Activated gamma-delta T cell treated with anti-CD3 and anti-CD28 coated beads, Interleukin-2, amount 50 U/mL, for 16 hours (primary cell): ENCODE measurements around the gene DCST1.
A peak's percentile ranks its signal among the peaks of the same experiment; 100 is the strongest.
"Not testable (repeated sequence)": the region's sequence is repeated elsewhere in the genome, so short reads cannot be mapped to it uniquely, and the experiment has no call there.

ENCODE experiments used
- DNase-seq: peaks from one replicate; pipeline ENCODE4 v3.0.0-alpha.2; 2020; ENCODE audit warnings: low read depth

The DCST1 gene, protein sequence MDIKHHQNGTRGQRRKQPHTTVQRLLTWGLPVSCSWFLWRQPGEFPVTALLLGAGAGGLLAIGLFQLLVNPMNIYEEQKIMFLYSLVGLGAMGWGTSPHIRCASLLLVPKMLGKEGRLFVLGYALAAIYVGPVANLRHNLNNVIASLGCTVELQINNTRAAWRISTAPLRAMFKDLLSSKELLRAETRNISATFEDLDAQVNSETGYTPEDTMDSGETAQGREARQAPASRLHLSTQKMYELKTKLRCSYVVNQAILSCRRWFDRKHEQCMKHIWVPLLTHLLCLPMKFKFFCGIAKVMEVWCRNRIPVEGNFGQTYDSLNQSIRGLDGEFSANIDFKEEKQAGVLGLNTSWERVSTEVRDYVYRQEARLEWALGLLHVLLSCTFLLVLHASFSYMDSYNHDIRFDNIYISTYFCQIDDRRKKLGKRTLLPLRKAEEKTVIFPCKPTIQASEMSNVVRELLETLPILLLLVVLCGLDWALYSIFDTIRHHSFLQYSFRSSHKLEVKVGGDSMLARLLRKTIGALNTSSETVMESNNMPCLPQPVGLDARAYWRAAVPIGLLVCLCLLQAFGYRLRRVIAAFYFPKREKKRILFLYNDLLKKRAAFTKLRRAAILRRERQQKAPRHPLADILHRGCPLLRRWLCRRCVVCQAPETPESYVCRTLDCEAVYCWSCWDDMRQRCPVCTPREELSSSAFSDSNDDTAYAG

DNA sequence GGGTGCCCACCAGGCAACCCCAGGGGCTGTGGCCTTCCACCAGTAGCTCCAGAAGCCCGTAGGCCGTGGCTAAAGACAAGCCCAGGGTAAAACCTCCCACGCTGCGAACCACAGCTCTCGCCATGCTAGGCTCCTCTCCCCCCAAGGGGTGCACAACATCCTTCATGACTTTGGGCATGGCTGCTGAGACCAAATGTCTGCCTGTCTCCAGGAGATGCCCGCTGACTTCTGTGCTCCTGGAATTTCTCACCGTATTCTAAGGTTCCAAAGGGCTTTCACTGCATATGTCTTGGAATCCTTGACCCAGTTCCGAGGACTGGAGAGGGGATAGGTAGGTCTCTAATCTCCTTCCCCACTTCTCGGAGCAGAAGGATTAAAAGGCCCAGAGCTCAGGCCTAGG is at the start of gene DCST1, which contains the start of gene DCST2:
Gene DCST1, plus strand, starts transcription at position 301 of the 400 bp plus-strand sequence. CDS start 213 bp downstream, outside the sequence.
Gene DCST2, minus strand, starts transcription at position 258 of the 400 bp plus-strand sequence. Its CDS starts 80 bp downstream, at position 178.
- DNase-seq: no peak

DNA sequence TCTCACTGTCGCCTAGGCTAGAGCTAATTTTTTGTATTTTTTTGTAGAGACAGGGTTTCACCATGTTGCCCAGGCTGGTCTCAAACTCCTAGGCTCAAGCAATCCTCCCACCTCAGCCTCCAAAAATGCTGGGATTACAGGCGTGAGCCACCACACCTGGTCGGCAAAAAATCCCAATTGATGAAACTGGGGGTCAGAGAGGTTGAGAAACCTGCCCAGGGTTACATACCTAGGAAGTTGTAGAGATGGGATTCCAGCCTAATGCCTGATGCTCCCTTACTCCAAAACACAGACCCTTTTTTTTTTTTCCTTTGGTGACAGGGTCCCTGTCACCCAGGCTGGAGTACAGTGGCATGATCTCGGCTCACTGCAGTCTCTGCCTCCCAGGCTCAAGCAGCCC is 46.9 kb upstream of the DCST1 start:
- not testable (repeated sequence) for DNase-seq

DNA sequence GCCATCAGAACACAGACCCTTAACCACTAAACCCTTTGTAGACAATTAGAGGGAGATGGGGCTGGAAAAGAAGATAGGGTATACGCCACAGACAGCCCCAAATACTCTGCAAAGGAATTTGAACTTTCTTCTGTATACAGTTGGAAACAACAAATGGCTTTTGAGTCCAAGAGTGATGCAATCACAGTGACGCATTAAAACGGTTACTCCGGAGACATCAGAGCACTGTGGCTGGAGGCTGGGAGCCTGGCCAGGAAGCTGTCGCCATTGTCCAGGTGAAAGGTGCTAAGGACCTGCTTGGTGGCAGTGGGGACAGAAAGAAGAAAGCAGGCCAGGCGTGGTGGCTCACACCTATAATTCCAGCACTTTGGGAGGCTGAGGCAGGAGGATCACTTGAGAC is 46.3 kb upstream of the DCST1 start:
- no peak for DNase-seq

DNA sequence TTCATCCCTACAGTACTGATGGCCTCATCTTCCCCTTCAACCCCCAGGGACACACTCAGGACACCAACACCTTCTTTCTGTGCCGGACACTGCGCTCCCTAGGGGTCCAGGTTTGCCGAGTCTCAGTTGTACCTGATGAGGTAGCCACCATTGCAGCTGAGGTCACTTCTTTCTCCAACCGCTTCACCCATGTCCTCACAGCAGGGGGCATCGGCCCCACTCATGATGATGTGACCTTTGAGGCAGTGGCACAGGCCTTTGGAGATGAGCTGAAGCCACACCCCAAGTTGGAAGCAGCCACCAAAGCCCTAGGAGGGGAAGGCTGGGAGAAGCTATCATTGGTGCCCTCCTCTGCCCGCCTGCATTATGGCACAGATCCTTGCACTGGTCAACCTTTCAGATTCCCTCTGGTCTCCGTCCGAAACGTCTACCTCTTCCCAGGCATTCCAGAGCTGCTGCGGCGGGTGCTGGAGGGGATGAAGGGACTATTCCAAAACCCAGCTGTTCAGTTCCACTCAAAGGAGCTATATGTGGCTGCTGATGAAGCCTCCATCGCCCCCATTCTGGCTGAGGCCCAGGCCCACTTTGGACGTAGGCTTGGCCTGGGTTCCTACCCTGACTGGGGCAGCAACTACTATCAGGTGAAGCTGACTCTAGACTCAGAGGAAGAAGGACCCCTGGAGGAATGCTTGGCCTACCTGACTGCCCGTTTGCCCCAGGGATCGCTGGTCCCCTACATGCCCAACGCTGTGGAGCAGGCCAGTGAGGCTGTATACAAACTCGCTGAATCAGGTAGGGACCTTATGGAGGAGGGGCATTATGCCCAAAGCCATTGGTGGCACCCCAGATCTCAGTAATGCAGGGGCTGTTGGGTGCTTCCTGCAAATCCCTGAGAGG is 45.3 kb upstream of the DCST1 start:
- DNase-seq: no peak

DNA sequence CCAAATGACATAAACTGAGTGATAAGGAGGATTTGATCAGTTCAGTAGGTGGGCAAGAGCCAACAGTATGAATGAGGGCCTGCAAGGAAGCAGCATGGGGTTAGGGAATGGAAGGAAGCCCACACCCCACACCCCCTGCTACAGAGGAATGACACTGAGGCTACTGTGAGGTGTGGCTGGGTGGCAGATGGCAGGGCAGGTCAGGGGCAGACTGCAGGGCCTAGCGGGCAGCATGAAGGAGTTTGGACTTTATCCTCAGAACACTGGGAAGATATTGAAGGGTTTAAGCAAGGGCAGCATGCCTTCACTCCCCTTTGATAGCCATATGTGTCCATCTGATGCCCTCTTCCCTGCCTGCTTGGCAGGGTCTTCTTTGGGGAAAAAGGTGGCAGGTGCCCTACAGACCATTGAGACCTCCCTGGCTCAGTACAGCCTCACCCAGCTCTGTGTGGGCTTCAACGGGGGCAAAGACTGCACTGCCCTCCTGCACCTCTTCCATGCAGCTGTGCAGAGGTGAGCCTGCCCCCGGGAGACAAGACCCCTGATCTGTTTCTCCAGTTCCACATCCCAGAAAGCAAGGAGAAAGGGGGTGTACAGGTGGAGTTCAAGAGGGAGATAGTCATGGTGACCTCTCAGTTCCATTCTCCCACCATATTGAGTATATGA is 44.3 kb upstream of the DCST1 start:
- DNase-seq: no peak

DNA sequence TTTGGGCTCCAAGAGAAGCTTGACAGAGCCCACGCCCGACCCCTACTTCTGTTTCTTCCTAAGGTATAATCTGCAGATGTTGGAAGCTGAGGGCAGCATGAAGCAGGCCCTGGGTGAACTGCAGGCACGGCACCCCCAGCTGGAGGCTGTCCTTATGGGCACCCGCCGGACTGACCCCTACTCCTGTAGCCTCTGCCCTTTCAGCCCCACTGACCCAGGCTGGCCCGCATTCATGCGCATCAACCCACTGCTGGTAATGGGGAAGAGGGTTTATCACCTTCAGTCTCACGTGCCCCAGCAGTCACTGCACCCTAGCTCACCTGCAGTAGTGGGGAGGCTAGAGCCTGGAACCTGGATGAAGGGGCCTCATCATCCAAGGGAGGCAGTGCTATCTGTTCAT is 43.3 kb upstream of the DCST1 start:
- no peak for DNase-seq

DNA sequence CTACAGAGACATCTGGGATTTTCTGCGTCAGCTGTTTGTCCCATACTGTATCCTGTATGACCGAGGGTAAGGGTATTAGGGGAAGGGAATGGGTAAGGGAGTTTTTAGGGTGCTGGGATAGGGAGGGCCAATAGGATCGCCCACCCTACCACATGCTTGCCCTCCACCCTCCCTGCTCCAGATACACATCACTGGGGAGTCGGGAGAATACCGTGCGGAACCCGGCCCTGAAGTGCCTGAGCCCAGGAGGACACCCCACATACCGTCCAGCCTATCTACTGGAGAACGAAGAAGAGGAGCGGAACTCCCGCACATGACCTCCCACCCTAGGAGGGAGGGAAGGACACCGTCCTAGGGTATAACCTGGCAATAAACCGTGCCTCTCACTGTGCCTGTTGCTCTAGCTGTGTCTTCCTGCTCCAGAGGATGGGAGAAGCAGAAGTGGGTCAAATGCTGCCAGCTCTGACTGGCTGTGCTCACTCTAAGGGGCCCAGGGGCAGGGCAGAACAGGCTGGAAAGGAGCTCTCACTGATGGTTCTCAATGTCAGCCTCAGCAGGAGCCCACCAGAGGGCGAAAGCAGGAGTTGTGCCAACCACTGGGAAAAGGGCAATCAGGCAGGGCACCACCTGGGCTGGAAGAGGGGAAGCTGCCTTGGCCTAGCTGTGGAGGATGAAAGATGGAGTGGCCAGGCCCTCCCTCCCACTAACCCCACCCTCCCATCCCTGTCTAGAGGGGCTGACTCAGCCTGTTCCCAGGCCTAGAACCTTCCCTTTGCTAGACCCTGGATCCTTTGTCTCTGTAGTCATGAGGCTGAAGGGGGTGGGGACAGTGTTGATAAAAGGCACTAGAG is 40.7 kb upstream of the DCST1 start:
- no peak for DNase-seq

DNA sequence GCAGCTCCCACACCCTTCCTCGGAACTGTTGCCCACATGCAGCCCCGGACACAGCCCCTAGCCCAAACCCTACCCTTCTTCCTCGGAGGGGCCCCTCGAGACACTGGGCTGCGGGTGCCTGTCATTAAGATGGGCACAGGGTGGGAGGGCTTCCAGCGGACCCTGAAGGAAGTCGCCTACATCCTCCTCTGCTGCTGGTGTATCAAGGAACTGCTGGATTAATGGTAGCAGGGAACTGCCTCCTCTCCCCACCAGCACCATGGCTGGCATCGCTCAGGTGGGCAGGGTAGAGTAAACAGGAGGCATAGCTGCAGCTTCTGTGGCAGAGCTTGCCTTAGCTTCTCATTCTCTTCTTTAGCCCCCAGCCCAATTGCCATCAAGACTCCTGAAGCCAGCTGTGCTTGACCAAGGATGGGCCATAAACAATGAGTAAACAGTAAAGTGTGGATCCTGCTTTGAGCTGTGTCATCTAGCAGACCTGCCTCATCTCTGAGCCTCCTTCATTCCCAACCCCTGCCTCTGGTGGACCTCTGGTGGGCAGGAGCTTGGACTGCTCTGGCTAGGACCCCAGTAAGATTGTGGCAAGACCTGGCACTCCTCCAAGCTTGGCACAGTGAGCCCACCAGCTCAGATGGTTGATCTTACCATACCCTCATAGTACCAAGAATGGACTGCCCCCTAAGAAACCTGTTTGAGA is 39.9 kb upstream of the DCST1 start, which contains the start of gene LENEP:
Gene LENEP, plus strand, starts transcription at position 15 of the 697 bp plus-strand sequence. Its CDS starts 22 bp downstream, at position 37.
- DNase-seq: no peak

DNA sequence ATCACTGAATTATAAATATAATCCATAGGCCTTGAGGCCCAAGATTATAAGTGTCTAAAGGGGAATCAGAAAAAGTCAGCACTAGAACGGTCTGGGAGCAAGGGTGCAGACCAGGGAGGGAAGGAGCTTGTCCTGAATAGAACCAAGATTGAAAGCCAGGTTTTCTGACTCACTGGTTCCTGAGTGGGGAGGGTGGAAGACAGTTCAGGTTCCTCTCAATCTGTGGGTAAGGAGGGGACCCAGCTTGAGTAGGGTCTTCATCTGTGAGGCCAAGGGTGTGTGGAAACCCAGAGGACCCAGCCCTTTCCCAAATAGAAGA is 39.4 kb upstream of the DCST1 start:
- no peak for DNase-seq

DNA sequence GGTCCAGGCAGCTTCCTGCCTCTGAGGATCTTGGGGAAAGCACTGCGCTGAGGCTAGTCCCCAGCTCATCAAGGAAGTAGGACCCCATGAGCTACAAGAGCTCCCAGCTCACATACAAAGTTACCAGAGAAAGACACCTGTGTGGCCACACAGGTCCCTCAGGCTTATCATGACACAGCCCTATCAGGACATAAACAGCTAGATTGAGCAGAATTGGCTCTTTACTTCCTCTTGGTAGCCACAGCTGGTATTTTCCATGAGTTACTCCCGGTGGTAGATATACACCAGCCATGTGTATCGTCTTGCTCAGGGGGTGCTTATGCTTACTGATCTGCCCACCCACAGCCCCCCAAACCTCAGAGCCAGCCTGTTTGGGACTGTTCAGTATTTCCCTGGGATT is 39.0 kb upstream of the DCST1 start:
- no peak for DNase-seq

DNA sequence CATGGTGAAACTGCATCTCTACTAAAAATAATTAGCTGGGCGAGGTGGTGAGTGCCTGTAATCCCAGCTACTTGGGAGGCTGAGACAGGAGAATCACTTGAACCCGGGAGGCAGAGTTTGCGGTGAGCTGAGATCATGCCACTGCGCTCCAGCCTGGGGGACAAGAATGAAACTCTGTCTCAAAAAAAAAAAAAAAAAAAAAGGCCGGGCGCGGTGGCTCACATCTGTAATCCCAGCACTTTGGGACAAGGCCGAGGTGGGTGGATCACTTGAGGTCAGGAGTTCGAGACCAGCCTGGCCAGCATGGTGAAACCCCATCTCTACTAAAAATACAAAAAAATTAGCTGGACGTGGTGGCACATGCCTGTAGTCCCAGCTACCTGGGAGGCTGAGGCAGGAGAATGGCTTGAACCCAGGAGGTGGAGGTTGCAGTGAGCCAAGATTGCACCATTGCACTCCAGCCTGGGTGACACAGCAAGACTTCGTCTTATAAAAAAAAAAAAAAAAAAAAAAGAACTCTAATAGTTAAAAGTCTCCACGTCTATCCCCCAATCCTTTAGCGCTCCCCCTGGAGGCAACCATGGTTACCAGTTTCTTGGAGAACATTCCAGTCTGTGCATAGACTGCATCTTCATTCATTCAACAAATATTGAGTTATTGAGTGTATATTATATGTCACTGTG is 38.2 kb upstream of the DCST1 start:
- not testable (repeated sequence) for DNase-seq

DNA sequence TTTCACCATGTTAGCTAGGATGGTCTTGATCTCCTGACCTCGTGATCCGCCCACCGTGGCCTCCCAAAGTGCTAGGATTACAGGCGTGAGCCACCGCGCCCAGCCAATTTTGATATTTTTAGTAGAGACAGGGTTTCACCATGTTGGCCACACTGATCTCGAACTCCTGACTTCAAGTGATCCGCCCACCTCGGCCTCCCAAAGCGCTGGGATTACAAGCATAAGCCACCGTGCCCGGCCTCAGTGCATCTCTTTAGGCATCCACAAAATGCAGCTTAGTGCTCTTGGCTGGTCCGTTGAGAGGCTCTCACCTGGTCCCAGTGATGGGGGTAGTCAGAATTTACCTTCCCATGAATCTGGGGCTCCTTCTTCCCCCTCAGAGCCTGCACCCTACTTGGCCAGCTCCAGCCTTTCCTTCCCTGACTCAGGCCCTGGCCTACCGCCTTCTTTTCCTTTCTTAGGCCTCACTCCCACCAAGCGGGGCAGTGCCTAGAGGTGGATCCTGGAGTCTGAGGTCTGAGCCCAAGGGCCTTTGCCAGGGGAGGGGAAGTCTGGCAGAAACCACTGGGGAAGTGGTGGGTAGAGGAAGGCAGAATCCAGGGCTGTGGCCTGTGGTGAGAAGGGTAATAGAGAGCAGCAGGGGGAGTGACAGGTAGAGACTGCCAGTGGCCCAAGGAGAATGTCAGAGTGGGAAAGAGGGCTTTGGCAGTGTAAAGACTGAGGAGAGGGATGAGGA is 36.5 kb upstream of the DCST1 start:
- DNase-seq: no peak

DNA sequence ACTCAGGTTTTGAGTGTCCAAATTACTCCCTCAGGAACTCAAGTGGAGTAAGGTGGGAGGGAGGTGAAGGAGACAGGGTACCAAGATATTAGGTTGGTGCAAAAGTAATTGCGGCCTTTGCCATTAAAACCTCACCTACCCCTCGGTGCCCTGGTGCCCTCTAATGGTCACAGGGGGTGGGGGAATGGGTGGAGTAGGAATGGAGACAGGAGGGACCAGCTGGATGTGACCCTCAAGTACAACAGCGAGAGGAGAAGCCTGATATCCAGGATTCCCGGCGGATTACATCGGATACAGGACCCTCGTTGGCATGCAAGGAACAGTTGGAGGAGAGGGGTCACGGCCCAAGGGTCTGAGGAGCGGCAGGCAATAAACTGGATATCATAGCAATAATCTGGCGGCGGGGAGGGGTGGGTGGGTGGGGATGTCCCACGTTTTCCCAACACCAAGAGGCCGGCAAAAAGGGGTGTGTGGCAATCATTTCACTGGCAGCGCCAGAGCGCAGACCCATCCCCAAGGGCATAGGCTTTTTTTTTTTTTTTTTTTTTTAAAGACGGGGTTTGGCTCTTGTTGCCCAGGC is 35.3 kb upstream of the DCST1 start:
- no peak for DNase-seq

DNA sequence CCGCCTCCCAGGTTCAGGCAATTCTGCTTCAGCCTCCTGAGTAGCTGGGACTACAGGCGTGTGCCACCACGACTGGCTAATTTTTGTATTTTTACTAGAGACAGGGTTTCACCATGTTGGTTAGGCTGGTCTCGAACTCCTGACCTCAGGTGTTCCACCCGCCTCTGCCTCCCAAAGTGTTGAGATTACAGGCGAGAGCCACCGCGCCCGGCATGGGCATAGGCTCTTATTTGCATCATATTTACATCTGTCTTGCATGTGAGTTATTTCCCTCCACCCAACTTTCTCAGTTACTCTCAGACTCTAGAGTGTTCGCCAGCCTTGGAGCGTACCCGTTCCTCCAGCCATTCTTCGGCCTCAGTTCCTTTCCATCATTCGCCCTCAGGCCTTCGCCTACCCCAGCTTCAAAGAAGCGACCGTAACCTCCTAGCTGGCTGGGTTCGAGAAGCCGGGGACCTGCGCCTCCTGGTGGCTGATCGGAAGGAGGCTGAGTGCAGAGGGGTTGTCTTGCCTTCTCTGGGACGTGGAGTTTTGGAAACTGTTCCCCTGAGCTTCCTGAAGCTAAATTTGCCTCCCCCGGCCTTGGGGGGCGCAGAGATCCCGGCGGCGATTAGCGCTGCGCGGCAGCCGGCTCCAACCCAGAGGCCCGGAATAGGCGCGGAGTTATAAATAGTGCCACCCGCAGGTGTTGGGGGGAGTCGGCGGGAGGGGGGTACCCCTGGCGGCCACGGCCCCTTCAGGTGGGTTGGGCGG is 34.6 kb upstream of the DCST1 start:
- peak; percentile 39 for DNase-seq

DNA sequence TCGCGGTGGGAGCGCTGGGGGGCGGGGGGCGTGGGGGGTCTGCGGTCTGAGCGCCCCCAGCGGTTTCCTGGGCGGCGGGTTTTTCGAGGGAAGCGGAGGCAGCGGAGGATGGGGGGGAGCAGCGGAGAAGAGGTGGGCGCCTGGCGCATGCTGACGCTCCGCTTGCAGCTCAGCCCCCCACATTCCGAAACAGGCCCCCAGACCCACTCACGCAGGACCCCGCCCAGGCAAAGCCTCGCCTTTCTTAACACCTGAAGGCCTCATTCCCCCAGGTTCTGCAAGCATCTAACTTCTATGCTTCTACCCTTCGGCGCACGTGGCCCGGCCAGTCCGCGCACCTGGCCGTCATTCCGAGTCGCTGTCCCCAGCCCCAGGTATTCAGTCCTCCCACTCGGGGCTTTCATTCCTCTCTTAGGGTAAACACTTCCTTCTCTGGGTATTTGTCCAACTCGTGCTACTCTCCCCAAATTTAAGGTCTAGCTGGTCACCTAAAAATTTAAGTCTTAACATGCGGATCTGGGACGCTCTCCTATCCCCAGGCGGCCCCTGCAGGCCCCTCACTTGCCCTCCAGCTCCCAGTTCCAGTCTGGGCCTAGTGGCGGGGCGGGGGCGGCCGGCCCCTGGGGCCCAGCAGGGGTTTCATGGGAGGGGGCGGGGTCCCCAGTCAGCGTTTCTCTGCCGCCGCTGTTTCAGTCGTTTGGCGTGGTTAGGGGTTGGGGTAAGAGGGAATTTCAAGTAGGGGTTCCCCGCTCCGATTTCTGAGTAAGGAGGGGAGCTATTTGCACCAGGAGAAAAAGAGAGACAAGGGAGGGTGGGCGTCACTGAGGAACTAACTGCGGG is 33.8 kb upstream of the DCST1 start:
- DNase-seq: no peak

DNA sequence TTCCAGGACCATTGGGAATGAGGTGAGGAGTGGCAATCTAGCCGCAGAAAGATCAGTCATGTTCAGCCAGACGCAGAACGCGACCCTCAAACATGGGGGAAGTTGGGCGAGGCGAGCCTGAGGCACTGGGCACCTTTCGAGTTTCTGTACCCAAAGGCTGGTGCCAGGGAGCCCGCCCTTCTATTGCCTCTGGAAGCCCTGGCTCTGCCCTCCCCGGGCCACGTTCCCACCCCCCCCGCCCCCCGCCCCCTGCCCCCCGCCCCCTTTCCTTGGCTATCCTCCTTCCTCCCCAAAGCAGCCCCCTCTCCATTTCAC is 33.3 kb upstream of the DCST1 start:
- no peak for DNase-seq
